Natural killer cell (primary cell): ENCODE data around the gene TMEM184C. TPM values are rescaled to one million over a fixed set of nuclear protein-coding genes. Genes with fewer than 3 reads are reported as not detected.
A peak's percentile ranks its signal among the peaks of the same experiment; 100 is the strongest.

Experiments used
- ATAC-seq, 3 donors: fragments of 150-1000 bp in 2 of 3; fragments of 200-7000 bp in 1 of 3; cut with Tn5 transposase; 1 replicate in 1 of 3; 2 replicates in 2 of 3; pipeline ENCODE4 v1.10.0; 2021; ENCODE audit warnings: mild to moderate bottlenecking in 2 of 3, moderate library complexity in 2 of 3
- DNase-seq, 2 donors: peaks; one replicate each; pipeline versions ENCODE4 v3.0.0 to v3.0.0-alpha.2; 2013 to 2021; ENCODE audit warnings: mixed read lengths in 1 of 2
- H3K27ac ChIP-seq: one replicate; pipeline ENCODE4 v1.5.1; 2013; ENCODE audit warnings: mild to moderate bottlenecking, low read length
- H3K27me3 ChIP-seq: one replicate; pipeline ENCODE4 v1.6.1; 2013; ENCODE audit warnings: low read length; ENCODE audit not compliant: control insufficient read depth, insufficient read depth
- H3K36me3 ChIP-seq: one replicate; pipeline ENCODE4 v1.6.1; 2013; ENCODE audit warnings: low read length; ENCODE audit not compliant: control insufficient read depth, insufficient read depth
- H3K4me1 ChIP-seq: one replicate; pipeline ENCODE4 v1.6.1; 2013; ENCODE audit warnings: low read length; ENCODE audit not compliant: control insufficient read depth, insufficient read depth
- H3K4me3 ChIP-seq: one replicate; pipeline ENCODE4 v1.5.1; 2013; ENCODE audit warnings: low read length
- H3K9me3 ChIP-seq: one replicate; pipeline ENCODE4 v1.6.1; 2013; ENCODE audit warnings: low read length; ENCODE audit not compliant: control insufficient read depth, insufficient read depth
- H3K27ac Mint-ChIP-seq, 2 donors: one replicate each; pipeline ENCODE4 v1.8.0; 2022; ENCODE audit warnings: mild to moderate bottlenecking in 2 of 2, mixed read lengths in 2 of 2, moderate library complexity in 1 of 2
- H3K27me3 Mint-ChIP-seq, 2 donors: one replicate each; pipeline ENCODE4 v1.8.0; 2022; ENCODE audit warnings: low read depth in 2 of 2, mixed read lengths in 2 of 2
- H3K36me3 Mint-ChIP-seq: one replicate; pipeline ENCODE4 v1.8.0; 2022; ENCODE audit warnings: mixed read lengths
- H3K4me1 Mint-ChIP-seq, 2 donors: one replicate each; pipeline ENCODE4 v1.8.0; 2022; ENCODE audit warnings: mixed read lengths in 2 of 2
- H3K4me3 Mint-ChIP-seq: one replicate; pipeline ENCODE4 v1.8.0; 2022; ENCODE audit warnings: mild to moderate bottlenecking, moderate library complexity, mixed read lengths
- H3K9me3 Mint-ChIP-seq, 2 donors: one replicate each; pipeline ENCODE4 v1.8.0; 2022; ENCODE audit warnings: mixed read lengths in 2 of 2
- CTCF ChIP-seq: fragments of 200-600 bp; IDR thresholded peaks from one replicate; pipeline ENCODE4 v1.8.0; 2022; ENCODE audit warnings: antibody characterized with exemption
- WGBS: methylation state at CpG from one replicate; pipeline ENCODE4 v1.1.7; 2013; ENCODE audit warnings: missing lambda C conversion rate; ENCODE audit not compliant: insufficient coverage; 5-methylcytosine and 5-hydroxymethylcytosine counted together
- intact Hi-C: fragments of 100-400 bp; cut with micrococcal nuclease; formaldehyde crosslinking; loops from one replicate; pipeline ENCODE4 v1.14.2; 2022
- total RNA-seq, 4 donors: library from RNA; stranded (reverse); fragments of 120-200 nt in 1 of 4; gene quantifications; one replicate each; pipeline versions ENCODE4 v1.2.3 to v1.2.4, GENCODE V29; 2013 to 2022

Gene TMEM184C
- total RNA-seq, 3 donors from 2014 or later (not counting 1 experiment from before 2014, with no cell fraction given): 14.4 to 15.5 (median 15.1) TPM

DNA sequence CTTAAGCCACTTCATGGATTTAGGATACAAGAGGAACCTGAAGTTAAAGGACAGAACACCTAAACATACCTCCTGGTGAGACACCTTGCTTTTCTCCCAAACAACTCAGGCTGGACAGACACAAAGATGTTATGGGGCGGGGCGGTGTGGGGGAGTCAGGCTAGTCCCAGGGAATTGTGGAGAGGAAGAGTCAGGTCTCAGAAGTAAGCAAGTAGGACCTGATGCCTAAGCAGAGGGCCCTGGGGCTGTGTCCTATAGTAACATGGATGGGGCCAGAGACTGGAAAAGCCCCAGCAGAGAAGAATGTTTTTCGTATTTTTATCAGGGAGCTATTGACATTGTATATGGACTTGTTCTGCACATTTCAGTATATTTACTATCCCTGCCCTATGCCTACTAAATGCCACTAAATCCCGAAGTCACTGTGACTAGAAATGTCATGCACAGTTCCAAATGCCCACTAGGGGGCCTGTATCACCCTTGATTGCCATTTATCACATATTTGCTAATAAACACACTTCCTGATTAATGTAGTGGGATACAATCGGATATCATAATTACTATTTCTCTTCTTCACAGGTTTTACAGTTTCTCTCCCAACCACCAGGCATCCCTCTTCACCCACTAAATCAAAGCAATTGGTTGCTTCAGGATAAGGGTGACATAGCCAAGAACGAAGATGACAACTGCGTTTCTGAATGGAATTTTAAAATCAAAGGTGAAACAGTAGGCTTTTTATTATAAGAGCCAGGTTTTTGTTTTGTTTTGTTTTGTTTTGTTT, 90.9 kb downstream of the TMEM184C start:
- TF ChIP-seq CTCF: peak; percentile 92
- intact Hi-C loops: loop anchor here (1.0 to 2.0 kb wide), 2 partner anchors 158 to 189 kb away; no protein-coding TSS in a partner anchor
- ATAC-seq (peak; percentile 65 to 86 (median 80)), DNase-seq (peak; percentile 27 to 79)
- H3K4me1 Mint-ChIP-seq: peaks cover 8 to 9% of the 10 kb centered on the region in 2 donors
- Histone ChIP-seq H3K4me1 (no peaks in the 10 kb centered on the region), H3K9me3 (no peaks in the 10 kb centered on the region), H3K27ac (no peak overlapping the region), H3K36me3 (no peaks in the 10 kb centered on the region), H3K27me3 (no peaks in the 10 kb centered on the region), H3K4me3 (no peak overlapping the region)
- 60% methylated on average over 6 of the region's 7 CpGs for WGBS
- H3K4me3 Mint-ChIP-seq: no peak overlapping the region
- H3K36me3 Mint-ChIP-seq: no peaks in the 10 kb centered on the region
- no peaks in the 10 kb centered on the region for H3K9me3 Mint-ChIP-seq
- H3K27me3 Mint-ChIP-seq: peaks cover 0 to 3% of the 10 kb centered on the region in 2 donors
- no peak overlapping the region for H3K27ac Mint-ChIP-seq

- Mint-ChIP-seq H3K36me3 (no peaks in the 10 kb centered on the region), H3K27ac (no peak overlapping the region), H3K9me3 (no peaks in the 10 kb centered on the region), H3K27me3 (peaks cover 0 to 3% of the 10 kb centered on the region in 2 donors), H3K4me3 (no peak overlapping the region), H3K4me1 (peaks cover 8 to 9% of the 10 kb centered on the region in 2 donors)
- no peak overlapping the region for H3K4me3 ChIP-seq
- no peak for DNase-seq
- no peaks in the 10 kb centered on the region for H3K36me3 ChIP-seq
- H3K4me1 ChIP-seq: no peaks in the 10 kb centered on the region
- intact Hi-C loops: loop anchor here (2.0 kb wide), 1 partner anchor 191 kb away; no protein-coding TSS in a partner anchor
- 73% methylated on average over 4 of the region's 5 CpGs for WGBS
- ATAC-seq: no peak
- no peak for TF ChIP-seq CTCF
- H3K27ac ChIP-seq: no peak overlapping the region
- no peaks in the 10 kb centered on the region for H3K27me3 ChIP-seq
- H3K9me3 ChIP-seq: no peaks in the 10 kb centered on the region
Observed at GRCh38 chr4:147709999-147710398, 92.8 kb downstream of the TMEM184C start.

DNA sequence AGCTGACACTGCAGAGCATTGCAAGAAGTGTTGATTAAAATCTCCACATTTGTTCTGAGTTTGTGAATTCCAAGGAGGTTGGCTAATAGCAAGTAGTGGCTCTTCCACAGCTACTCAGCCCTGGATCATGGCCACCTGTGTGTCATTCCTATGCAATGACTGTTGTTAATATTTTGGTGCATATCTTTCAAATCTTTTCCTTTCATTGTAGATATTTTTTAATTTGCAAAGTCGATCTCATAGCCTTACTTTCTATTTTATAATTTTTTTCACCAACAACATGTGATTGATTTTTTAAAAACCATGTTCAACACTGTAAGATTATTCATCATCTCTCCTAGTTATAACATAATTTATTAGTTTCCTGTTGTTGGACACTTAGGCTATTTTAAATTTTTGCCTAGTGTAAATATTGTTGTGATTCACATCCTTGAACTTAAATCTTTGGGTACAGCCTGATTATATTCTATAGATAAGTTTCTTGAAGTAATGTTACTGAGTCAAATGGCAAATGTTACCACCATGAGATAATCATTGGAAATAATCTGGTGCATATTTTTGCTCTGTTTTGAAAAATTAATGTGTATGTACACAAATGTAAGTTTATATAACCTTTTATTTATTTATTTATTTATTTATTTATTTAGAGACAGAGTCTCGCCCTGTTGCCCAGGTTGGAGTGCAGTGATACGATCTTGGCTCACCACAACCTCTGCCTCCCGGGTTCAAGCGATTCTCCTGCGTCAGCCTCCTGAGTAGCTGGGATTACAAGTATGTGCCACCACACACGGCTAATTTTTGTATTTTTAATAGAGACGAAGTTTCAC, 97.6 kb downstream of the TMEM184C start:
- intact Hi-C loops: no loop called here
- no peaks in the 10 kb centered on the region for H3K36me3 ChIP-seq
- no peaks in the 10 kb centered on the region for H3K36me3 Mint-ChIP-seq
- no peaks in the 10 kb centered on the region for H3K9me3 ChIP-seq
- H3K4me3 ChIP-seq: no peak overlapping the region
- no peak overlapping the region for H3K4me3 Mint-ChIP-seq
- H3K4me1 ChIP-seq: no peaks in the 10 kb centered on the region
- no peak overlapping the region for H3K27ac ChIP-seq
- no peak for DNase-seq
- TF ChIP-seq CTCF: no peak
- no peaks in the 10 kb centered on the region for H3K4me1 Mint-ChIP-seq
- H3K27me3 Mint-ChIP-seq: peaks cover 10 to 20% of the 10 kb centered on the region in 2 donors
- 98% methylated on average over 7 of the region's 8 CpGs for WGBS
- H3K27ac Mint-ChIP-seq: no peak overlapping the region
- ATAC-seq: no peak
- no peaks in the 10 kb centered on the region for H3K9me3 Mint-ChIP-seq
- no peaks in the 10 kb centered on the region for H3K27me3 ChIP-seq
